Measurements from ENCODE around the gene RHEB.

RHEB gene

DNA sequence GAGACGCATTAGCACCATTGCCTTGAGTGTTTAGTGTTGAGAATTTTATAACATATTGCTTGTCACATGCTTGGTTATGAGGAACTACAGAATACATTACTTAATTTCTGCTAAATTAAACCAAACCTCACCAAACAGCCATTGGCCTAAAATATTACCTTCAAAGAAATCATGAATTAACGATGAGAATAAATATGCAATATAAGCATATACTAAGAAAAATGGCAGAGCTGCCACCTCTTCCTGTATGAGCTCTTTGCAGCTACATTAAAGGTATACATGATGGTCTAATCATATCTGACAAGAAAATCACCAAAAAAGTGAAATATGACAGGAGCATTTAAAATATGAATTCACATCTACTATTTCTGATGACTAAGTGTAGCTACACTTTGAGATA, 5.2 kb upstream of the RHEB start:
- DNase-seq (ENCODE audit: low read depth in 2 of 2), result no peak

DNA sequence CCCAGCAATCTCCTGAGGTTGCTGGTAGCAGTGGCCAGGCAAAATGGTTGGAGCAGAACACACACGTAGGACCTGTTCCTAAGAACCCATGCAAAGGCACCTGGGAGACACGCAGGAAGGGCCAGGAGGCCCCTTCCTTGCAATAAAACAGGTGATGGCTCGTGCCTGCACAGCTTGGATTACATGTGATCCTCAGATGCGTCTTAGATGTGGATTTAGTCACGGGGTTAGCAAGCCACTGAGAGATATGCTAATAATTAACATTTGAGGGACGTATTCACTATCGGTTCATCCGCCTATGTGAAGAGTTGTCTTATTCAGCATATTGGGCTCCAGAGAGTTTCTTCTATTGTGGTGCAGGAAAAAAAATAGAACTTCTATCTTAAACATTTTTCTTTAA, 4.6 kb upstream of the RHEB start:
- no peak for DNase-seq (ENCODE audit: low read depth in 2 of 2)

DNA sequence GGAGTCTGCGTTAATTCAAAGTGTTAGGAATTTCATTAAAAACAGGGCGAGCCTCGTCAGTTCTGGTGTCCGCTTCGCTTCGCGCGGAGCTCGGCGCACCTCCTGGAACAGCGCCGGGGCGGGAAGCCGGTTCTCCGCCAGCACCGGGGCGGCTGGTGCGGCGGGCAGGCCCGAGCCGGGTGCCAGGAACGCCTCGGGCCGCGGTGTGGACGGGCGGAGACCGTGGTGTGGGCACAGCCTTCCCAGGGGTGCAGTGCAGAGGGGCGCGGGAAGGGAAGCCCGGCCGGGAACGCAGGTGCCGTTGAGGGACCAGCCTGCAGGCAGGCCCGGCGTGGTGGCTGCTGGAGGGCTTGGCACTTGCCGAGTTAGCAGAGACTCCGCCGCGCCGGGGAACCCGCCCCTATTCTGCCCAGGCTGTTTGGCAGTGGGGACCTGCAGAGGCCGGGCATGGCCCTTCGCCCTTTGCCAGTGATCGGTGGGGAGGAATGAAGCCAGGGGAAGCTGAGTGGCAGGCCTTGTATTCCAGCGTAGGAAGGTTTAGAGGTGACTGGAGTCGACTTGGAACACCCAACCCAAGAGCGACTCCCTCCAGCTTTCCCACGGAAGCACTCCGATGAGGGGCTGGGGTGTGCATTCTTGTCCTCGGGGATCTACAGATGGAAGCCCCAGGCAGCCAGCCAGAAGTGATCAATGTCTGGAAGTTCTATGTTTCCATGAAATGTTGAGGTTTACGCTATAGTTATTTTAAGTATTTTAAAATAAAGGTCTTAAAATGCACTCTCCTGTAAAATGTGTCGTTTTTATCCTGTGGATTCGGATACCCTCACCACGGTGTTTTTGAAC, 945 bp upstream of the RHEB start:
- peak in 1 of 2 donors; percentile 22 for DNase-seq (ENCODE audit: low read depth in 2 of 2)

DNA sequence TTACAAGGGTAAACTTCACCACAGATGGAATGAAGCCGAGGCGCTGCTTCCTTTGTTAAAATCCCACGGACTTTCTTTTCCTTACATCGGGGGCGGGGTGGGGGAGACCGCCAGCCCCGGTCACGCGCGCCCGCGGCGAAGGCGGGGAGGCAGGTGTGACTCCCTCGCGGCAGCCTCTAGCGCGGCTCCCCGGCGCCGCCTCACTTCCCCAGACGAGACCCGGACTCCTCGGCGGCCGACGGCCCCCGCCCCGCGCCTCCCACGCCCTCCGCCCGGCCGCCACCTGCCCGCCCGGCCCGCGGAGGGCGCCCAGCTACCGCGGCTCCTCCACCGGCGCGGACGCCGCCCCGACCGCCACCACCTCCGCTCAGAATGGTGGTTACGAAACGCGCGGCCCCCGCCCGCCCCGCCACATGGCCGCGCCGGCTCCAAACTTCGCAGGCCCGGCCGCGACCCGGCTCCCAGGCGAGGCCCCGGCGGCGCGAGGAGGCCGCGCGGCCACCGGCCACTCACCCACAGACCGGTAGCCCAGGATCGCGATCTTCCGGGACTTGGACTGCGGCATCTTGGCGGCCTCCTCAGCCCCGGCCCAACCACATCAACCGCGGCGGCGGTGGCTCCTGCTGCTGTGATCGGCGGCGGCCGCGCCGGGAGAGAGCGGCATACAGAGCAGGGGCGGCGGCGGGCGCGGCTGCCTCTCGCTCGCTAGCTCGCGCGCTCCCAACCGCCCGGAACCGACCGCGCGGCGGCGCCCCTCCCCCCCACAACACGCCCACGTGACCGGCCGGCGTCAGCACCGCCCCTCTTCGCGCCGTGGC, 539 bp downstream of the RHEB start:
- peak; percentile 36 to 65 for DNase-seq (ENCODE audit: low read depth in 2 of 2)

DNA sequence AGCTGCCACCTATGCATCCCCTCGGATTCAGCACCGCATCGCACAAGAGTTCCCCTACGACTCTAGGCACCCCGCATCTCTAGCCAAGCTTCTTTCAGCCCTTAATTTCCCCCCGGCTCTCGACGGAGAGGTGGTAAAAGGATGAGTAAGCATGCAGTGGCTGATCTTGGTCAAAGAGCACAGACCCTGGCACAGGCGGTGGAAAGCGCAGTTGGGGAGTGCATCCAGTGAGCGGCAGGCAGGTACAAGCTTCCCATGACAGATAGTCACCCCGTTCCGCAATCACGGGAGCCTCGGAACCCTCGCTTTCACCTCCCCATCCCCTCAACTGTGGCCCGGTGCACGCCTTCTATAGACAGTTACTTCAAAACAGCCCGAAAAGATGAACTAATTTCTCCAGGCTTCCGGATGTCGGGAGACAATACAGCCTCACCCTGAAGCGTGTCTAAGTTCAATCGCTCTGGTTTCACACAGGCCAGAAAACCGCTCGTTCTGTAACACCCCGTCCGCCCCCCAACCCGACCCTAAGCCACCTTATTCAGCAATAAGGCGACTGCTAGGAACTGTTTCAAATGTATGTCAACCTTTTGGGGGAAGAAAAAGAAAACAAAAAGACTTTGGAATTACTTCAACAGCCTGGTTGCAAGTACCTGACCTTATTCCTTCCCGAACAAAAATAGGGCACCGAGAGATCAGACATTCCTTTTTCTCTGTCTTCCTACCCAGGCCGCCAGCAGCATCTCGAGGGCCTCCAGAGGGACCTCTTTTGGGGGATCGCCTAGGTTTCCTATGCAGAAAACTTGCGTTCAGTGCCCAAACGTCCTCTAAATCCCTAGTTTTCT, 1.4 kb downstream of the RHEB start:
- peak; percentile 44 to 52 for DNase-seq (ENCODE audit: low read depth in 2 of 2)

DNA sequence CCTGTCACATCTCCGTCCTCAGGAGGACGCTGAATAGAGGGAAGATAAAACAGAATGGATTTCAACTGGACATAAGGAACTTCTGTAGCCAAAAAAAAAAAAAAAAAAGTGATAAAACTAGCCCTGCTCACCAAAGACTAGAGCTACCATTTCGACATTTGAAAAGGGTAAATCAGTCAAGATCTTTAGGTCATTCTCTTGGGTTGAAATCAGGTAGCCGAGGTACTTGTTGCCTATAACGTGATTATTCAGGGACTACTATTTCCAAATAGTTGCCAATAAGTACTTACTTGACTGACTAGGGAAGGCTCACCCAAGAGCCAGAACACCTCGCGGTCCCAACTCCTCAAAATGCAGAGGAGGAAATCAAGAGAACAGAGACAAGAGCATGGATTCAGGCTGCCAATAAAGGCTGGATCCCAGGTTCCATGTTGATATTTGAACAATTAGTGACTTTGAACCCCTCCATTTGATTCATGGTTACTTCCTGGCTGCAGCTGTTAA, 2.0 kb downstream of the RHEB start:
- no peak for DNase-seq (ENCODE audit: low read depth in 2 of 2)

DNA sequence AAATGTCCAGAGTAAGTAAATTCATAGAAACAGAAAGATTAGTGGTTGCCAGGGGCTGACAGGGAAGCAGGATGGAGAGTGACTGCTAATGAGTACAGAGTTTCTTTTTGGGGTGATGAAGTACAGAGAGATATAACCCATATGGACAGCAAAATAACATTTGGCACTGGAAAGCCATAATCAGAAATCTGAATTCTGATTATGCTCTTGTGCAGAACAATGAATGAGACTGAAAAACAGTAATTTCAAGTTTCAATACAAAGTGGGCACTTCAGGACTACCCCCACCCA, 4.5 kb downstream of the RHEB start:
- no peak for DNase-seq (ENCODE audit: low read depth in 2 of 2)

DNA sequence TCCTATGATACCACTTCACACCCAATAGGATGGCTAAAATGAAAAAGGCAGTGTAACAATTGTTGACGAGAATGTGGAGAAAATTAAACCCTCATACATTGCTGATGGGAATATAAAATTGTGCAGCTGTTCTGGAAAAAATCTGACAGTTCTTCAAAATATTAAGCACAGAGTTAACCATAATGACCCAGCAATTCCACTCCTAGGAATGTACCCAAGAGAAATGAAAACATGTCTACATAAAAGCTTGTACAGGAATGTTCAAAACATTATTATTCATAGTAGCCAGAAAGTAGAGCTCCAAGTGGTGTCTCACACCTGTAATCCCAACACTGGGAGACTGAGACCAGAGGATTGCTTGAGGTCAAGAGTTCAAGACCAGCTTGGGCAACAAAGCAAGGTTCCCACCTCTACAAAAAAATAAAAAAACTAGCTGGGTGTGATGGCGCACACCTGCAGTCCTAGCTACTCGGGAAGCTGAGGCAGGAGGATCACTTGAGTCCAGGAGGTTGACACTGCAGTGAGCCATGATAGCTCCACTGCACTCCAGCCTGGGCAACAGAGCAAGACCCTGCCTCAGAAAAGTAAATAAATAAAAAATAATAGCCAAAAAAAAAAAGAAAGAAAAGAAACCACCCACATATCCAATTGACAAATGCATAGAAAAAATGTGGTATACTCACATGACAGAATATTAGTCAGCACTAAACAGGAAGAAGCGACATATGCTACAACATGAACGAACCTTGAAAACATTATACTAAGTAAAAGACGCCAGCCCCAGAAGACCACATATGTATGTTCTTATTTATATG, 5.0 kb downstream of the RHEB start:
- DNase-seq (ENCODE audit: low read depth in 2 of 2), result no peak

DNA sequence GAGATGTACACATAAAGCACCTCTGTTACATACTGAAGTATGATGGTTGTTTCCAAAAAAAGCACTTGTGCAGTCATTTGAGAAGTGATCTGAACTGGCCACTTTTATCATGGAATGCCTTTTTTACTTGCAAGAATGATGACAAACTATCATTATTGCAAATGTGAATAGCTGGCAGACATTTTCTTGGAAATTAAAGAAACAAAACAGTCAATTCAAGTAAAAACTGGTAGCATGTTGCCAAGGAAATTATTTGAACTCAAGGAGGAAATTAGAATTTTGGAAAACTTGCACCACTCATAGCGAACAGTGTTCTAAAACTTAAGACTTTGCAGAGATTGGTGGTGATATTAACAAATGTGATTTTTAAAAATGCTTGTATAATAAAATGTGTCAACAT, 6.6 kb downstream of the RHEB start:
- DNase-seq (ENCODE audit: low read depth in 2 of 2), result no peak

DNA sequence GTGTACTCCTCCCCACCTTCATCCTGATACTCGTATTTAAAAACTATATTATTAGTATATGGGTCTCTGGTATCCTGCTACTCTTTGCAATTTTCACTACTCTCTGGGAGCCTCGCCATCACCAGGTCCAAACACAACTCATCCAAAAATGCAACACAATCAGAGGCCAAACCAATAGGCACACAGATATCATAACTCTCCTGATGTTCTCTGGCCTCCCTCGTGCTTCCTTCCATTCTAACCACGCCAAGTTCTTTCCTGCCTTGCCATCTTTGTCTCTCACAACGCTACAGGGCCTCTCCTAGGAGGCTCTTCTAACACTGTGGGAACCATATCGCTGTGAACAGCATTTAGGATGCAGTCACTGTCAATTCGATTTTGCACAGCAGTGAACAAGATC, 7.3 kb downstream of the RHEB start:
- DNase-seq (ENCODE audit: low read depth in 2 of 2), result no peak

DNA sequence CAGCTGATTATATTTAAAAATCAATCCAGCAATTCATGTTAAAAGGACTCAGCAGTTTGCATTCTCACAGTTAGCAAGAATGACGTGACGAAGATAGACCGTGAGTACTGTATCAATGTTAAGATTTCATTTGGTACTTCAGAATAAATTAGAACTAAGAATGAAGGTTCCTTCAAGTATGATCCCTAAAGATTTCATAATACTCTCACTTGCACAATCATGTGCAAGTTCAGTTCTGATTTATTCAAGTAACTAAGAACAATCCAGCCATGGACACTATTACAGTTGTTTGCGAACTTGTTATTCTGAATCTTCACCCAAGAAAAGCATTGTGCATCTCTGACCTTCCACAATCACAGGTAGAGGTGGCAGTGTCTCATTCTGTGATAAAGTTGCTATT, 7.7 kb downstream of the RHEB start:
- DNase-seq (ENCODE audit: low read depth in 2 of 2), result no peak

DNA sequence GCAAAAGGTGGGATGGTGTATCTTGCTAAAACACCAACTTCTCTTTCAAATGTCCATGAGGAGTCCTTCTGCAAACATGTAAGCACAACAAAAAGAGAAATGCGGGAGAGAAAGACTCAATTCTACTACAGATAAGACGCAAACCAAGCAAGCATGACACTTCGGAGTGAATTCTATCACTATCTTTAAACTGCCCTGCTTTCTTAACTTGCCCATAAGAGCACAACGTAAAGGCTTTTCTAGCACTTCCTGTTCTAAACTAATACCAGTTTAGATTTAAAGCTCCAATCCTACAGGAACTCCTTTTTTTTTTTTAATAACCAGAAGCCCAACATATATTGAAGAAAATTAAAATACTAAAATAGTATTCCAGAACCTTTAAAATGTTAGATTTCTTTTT, 8.4 kb downstream of the RHEB start:
- no peak for DNase-seq (ENCODE audit: low read depth in 2 of 2)

DNA sequence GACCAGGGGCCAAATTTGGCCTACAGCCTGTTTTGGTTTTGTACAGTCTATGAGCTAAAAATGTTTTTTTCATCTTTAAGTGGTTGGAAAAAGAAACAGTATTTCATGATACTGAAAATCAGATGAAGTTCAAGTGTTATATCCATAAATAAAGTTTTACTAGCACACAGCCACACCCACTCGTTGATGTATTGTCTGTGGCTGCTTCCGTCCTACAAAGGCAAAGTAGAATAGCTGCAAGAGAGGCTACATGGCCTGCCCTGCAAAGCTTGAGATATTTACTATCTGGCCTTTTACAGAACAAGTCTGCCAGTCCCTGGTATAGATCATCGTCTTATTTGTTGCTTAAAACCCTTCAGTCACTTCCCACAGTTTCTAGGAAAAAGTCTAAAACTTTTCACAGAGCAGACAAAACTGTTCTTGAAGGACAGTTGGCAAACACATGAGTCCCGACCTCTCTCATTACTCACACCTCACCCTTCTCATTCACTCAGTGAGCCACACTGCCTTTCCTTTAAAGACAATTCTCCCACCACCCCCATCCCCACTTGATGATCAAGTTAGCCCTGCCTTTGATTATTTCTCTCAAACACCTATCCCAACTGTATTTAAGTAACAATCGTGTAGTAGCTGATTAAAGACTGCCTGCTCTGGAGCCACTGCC, 9.9 kb downstream of the RHEB start:
- DNase-seq (ENCODE audit: low read depth in 2 of 2), result no peak

DNA sequence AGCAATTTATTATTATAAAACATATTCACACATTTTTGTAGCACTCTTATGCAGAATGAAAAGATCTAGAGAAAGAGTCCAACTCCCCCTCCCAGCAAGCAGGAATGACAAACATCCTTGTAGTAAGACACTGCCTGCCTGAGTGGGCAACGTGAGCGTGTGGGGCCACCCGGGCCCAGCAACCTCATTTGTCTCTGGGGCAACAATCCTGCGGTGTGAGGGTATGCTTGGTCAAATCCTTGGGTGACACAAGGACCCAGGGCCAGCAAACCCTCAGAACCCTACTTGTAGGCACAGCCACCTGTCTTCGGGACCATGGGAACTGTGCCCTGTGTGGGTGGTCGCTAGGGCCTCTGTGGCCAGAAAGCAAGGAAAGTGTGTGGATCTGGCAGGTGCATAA, 10.7 kb downstream of the RHEB start:
- no peak for DNase-seq (ENCODE audit: low read depth in 2 of 2)

DNA sequence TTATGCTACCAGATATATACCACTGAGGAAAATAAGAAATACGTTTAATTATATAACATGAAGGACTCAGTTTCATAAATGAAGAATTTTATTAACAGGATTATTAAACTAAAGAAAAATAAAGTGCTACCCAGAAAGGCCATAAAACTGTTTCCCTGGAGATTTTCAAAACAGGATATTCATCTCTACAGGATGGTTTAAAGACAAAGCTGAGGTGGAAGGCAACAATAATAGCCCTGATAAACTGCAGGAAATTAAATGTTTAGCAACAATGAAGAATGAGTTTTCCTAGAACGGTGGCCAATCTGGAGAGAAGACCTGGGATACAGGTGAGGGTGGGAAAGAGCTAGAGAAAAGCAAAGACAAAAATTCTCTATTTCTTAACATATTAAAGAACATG, 11.9 kb downstream of the RHEB start:
- DNase-seq (ENCODE audit: low read depth in 2 of 2), result no peak

DNA sequence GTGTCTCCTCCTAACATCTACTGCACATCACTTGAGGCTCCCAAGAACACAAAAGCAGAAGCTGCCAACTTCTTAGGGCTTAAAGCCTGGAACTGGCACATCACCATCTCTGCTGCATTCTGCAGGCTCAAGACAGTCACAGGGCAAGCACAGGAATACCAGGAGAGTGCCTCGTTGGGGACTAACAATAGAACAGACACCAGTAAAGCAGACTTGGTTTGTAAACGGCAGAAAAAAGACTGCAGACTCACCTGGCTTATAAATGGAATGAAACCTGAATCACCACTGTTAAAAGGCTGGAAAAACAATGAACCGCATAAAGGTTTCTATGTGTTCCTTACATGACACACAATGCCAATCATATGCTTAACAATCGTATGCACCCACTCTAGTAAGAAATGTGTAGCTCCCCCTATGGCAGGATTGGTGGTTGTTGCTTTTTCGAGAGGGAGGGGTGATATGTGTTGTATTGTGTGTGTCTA, 12.8 kb downstream of the RHEB start:
- no peak for DNase-seq (ENCODE audit: low read depth in 2 of 2)

DNA sequence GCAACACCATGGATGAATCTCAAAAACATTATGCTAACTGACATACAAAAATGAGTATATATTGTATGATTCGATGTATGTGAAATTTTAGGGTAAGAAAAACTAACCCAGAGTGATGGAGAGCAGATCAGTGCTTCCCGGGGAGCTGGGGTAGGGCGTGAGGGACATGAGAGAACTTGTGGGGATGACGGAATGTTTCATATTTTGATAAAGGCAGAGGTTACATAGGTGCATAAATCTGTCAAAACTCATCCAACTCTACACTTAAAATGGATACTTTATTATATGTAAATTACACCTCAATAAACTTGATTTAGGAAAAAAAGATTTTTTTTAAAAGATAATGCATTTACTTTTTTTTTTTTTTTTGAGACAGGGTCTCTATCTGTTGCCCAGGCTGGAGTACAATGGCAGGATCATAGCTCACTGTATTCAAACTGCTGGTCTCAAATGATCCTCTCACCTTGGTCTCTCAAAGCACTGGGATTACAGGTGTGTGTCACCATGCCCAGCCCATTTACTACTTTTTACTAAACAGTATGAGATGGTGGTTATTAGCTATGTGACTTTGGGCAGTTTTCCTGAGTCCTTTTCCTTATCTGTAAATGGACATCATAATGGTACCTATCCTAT, 13.7 kb downstream of the RHEB start:
- no peak for DNase-seq (ENCODE audit: low read depth in 2 of 2)

DNA sequence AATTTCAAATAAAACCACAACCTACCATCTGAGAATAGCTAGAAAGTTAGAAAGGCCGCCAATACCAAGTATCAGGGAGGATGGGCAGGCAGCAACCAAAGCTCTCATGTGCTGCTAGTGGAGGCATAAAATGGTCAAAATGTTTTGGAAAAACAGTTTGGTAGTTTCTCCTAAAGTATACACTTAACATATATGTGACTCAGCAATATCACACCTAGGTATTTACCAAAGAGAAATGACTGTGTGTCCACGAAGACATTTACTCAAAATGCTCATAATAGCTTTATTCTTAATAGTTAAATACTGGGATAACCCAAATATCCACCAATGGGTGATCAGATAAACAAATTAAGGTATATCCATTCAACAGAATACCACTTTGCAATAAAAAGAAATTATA, 14.3 kb downstream of the RHEB start:
- no peak for DNase-seq (ENCODE audit: low read depth in 2 of 2)

DNA sequence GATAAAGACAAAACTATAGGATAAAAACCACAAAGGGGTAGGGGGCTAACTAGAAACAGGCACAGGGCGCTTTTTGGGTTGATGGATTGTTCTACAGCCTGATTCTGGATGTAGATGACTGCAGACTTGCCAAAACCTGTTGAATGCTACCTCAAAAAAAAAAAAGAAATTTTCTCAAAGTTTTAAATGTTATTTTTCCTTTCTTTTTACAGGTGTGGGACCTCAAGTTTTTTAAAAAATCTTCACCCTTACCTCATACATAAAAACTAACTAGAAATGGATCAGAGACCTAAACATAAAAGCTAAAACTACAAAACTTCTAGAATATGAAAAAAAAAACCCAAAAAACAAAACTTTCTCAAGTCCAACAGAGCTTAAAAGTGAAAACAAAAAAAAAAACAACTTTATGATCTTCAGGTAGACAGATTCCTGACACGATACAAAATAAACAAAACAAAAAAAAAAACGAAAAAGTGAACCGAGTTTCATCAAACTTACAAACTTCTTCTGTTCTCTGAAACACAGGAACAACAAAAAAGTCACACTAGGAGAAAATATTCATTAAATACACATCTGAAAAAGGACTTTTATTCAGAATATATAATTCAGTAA, 14.9 kb downstream of the RHEB start:
- DNase-seq (ENCODE audit: low read depth in 2 of 2), result no peak
